Testis (tissue), 3 donors: ENCODE results near the gene BNC2. TPM values are rescaled to one million over a fixed set of nuclear protein-coding genes. Genes with fewer than 3 reads are reported as not detected.

Experiments
- DNase-seq: peaks from one replicate; pipeline ENCODE4 v3.0.0-alpha.2; 2019
- H3K27ac ChIP-seq, 2 donors: fragments of 200-600 bp; sonication (generic); one replicate each; pipeline ENCODE4 v1.5.1; 2019
- H3K27me3 ChIP-seq: fragments of 200-600 bp; sonication (generic); one replicate; pipeline ENCODE4 v1.5.1; 2019
- H3K36me3 ChIP-seq: fragments of 200-600 bp; sonication (generic); one replicate; pipeline ENCODE4 v1.5.1; 2017; ENCODE audit warnings: low read depth; ENCODE audit errors: missing control alignments
- H3K4me1 ChIP-seq: fragments of 200-600 bp; sonication (generic); one replicate; pipeline ENCODE4 v1.5.1; 2019
- H3K4me3 ChIP-seq, 2 donors: fragments of 200-600 bp; sonication (generic); one replicate each; pipeline ENCODE4 v1.5.1; 2017 to 2019
- H3K9me3 ChIP-seq: fragments of 200-600 bp; sonication (generic); one replicate; pipeline ENCODE4 v1.5.1; 2017
- CTCF ChIP-seq, 3 experiments: fragments of 450-650 bp in 2 of 3; fragments of 200-600 bp in 1 of 3; sonication (generic) in 1 of 3; IDR thresholded peaks; one replicate each; pipeline ENCODE4 v1.5.1; 2016 to 2019; ENCODE audit warnings: antibody characterized with exemption in 3 of 3, mild to moderate bottlenecking in 2 of 3, moderate library complexity in 1 of 3
- POLR2A ChIP-seq: fragments of 450-650 bp; IDR thresholded peaks from one replicate; pipeline ENCODE4 v1.6.1; 2017; ENCODE audit warnings: antibody characterized with exemption, mild to moderate bottlenecking, moderate library complexity
- WGBS, 2 donors: methylation state at CpG; one replicate each; pipeline ENCODE4 v1.1.5; 2018; 5-methylcytosine and 5-hydroxymethylcytosine counted together
- intact Hi-C: fragments of 100-400 bp; cut with DNase I; formaldehyde crosslinking; loops from one replicate; pipeline ENCODE4 v1.15.1; 2023; ENCODE audit warnings: low total_unique reads
- polyA plus RNA-seq: library from polyadenylated mRNA; stranded (reverse); fragments of 350-450 nt; fragmentation: Illumina TruSeq; extraction: RNeasy Lipid Tissue Mini Kit (QIAGEN cat#74804); gene quantifications from one replicate; pipeline ENCODE4 v1.2.3, GENCODE V29; 2014; ENCODE audit warnings: low read depth, low replicate concordance; ENCODE audit not compliant: insufficient read depth
- total RNA-seq, 2 donors: library from RNA; depleted of rRNA; stranded (reverse); fragments of >200 nt; gene quantifications; one replicate each; pipeline ENCODE4 v1.2.3, GENCODE V29; 2016

Gene BNC2
- total and polyA plus RNA-seq, 3 donors from 2014 or later, result 14.6 to 35.2 (median 32.0) TPM

GRCh38 chr9:16627967-16628366 is 242.5 kb downstream of the BNC2 start:
- no peak for TF ChIP-seq POLR2A
- TF ChIP-seq CTCF (IDR thresholded peaks at IDR 0.05), result no peak
- Histone ChIP-seq H3K4me3 (no peak overlapping the region), H3K4me1 (peaks cover 10% of the 10 kb centered on the region), H3K9me3 (no peaks in the 10 kb centered on the region), H3K27me3 (no peaks in the 10 kb centered on the region), H3K27ac (no peak overlapping the region), H3K36me3 (no peaks in the 10 kb centered on the region)
- no peak for DNase-seq
- 57 to 58% methylated on average over 6 of the region's 6 CpGs for WGBS, 2 donors
- intact Hi-C loops, result no loop called here

GRCh38 chr9:16627521-16627920 is 242.9 kb downstream of the BNC2 start:
- no peak for TF ChIP-seq CTCF (IDR thresholded peaks at IDR 0.05)
- TF ChIP-seq POLR2A, result no peak
- H3K27ac ChIP-seq, result no peak overlapping the region
- peaks cover 10% of the 10 kb centered on the region for H3K4me1 ChIP-seq
- H3K27me3 ChIP-seq, result no peaks in the 10 kb centered on the region
- no peaks in the 10 kb centered on the region for H3K36me3 ChIP-seq
- WGBS, 2 donors, result 63 to 69% methylated on average over 2 of the region's 2 CpGs
- H3K9me3 ChIP-seq, result no peaks in the 10 kb centered on the region
- no peak overlapping the region for H3K4me3 ChIP-seq
- no peak for DNase-seq
- intact Hi-C loops, result no loop called here

GRCh38 chr9:16626577-16627130 is 243.8 kb downstream of the BNC2 start:
- Histone ChIP-seq H3K36me3 (no peaks in the 10 kb centered on the region), H3K9me3 (no peaks in the 10 kb centered on the region), H3K27me3 (no peaks in the 10 kb centered on the region), H3K27ac (no peak overlapping the region), H3K4me1 (peaks cover 10% of the 10 kb centered on the region), H3K4me3 (no peak overlapping the region)
- WGBS, 2 donors, result 56 to 69% methylated on average over 13 of the region's 13 CpGs
- no peak for DNase-seq
- intact Hi-C loops, result no loop called here
- no peak for TF ChIP-seq CTCF (IDR thresholded peaks at IDR 0.05)
- no peak for TF ChIP-seq POLR2A

GRCh38 chr9:16625811-16626210 is 244.7 kb downstream of the BNC2 start:
- no peaks in the 10 kb centered on the region for H3K27me3 ChIP-seq
- no peak overlapping the region for H3K4me3 ChIP-seq
- no peak for DNase-seq
- intact Hi-C loops, result no loop called here
- TF ChIP-seq POLR2A, result no peak
- TF ChIP-seq CTCF (IDR thresholded peaks at IDR 0.05), result no peak
- no peak overlapping the region for H3K27ac ChIP-seq
- H3K36me3 ChIP-seq, result no peaks in the 10 kb centered on the region
- 36 to 52% methylated on average over 1 of the region's 1 CpG for WGBS, 2 donors
- peaks cover 10% of the 10 kb centered on the region for H3K4me1 ChIP-seq
- H3K9me3 ChIP-seq, result no peaks in the 10 kb centered on the region

GRCh38 chr9:16625161-16625631 is 245.3 kb downstream of the BNC2 start:
- 33 to 35% methylated on average over 9 of the region's 9 CpGs for WGBS, 2 donors
- no peak overlapping the region for H3K4me3 ChIP-seq
- no peak overlapping the region for H3K27ac ChIP-seq
- no peaks in the 10 kb centered on the region for H3K27me3 ChIP-seq
- DNase-seq, result no peak
- H3K9me3 ChIP-seq, result no peaks in the 10 kb centered on the region
- intact Hi-C loops, result no loop called here
- no peaks in the 10 kb centered on the region for H3K36me3 ChIP-seq
- peaks cover 10% of the 10 kb centered on the region for H3K4me1 ChIP-seq
- TF ChIP-seq POLR2A (no peak), CTCF (IDR thresholded peaks at IDR 0.05) (no peak)
